ENCODE results near the gene CRYGN. TPM values are rescaled to one million over a fixed set of nuclear protein-coding genes. Genes with fewer than 3 reads are reported as not detected.
A peak's percentile ranks its signal among the peaks of the same experiment; 100 is the strongest.

Gene CRYGN
- total and polyA plus RNA-seq, 8 donors, result not detected

DNA sequence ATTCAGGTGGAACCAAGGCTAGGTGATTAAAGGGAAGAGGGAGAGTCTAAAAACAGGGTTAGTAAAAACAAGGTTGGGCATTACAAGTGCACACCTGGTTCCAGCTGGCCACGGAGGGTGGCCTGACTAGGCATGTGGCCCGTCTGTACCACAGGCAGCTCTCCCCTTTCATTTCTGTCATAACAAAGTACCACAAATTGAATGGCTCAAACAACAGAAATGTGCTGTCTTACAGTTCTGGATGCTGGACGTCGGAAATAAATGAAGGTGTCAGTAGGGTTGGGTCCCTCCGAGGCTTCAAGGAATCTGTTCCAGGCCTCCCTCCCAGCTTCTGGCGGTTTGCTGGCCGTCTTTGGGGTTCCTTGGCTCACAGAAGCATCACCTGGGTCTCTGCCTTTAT is 16.7 kb downstream of the CRYGN start:
- no peak for DNase-seq
- intact Hi-C loops (cut with DNase I; ENCODE audit: low total_unique reads), result no loop called here
- Histone ChIP-seq H3K36me3 (no peaks in the 10 kb centered on the region), H3K4me3 (no peak overlapping the region), H3K9me3 (peaks cover 0 to 27% (median 10%) of the 10 kb centered on the region in 4 donors), H3K27me3 (no peaks in the 10 kb centered on the region), H3K27ac (no peak overlapping the region), H3K4me1 (peaks cover under 1 to 28% (median 17%) of the 10 kb centered on the region in 4 donors)
- WGBS, 5 donors, result 71 to 80% (median 78%) methylated on average over 7 of the region's 7 CpGs
- TF ChIP-seq POLR2A (IDR thresholded peaks at IDR 0.05) (no peak), POLR2AphosphoS5 (IDR thresholded peaks at IDR 0.05) (no peak), EP300 (IDR thresholded peaks at IDR 0.05) (no peak)
- TF ChIP-seq, protein P1, sequence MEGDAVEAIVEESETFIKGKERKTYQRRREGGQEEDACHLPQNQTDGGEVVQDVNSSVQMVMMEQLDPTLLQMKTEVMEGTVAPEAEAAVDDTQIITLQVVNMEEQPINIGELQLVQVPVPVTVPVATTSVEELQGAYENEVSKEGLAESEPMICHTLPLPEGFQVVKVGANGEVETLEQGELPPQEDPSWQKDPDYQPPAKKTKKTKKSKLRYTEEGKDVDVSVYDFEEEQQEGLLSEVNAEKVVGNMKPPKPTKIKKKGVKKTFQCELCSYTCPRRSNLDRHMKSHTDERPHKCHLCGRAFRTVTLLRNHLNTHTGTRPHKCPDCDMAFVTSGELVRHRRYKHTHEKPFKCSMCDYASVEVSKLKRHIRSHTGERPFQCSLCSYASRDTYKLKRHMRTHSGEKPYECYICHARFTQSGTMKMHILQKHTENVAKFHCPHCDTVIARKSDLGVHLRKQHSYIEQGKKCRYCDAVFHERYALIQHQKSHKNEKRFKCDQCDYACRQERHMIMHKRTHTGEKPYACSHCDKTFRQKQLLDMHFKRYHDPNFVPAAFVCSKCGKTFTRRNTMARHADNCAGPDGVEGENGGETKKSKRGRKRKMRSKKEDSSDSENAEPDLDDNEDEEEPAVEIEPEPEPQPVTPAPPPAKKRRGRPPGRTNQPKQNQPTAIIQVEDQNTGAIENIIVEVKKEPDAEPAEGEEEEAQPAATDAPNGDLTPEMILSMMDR (IDR thresholded peaks at IDR 0.05), result no peak

DNA sequence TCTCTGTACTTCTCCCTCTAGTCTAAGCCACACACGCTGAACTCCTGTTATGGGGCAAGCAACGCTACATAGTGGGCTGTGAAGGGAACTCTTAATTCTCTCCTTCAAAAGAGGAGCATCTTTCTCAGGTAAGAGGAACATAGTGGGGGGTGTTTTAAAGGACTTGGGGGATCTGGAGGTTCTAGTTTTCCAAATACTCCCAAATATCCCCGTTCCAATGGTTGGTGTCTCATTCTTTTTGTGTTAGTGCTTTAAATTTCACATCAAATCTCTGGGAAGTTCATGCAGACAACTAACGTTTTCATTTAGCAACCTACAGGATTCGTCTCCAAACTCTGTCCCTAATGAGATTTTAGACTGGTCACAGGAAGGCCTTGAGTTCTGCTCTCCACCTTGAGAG is 17.7 kb downstream of the CRYGN start:
- no peak for DNase-seq

DNA sequence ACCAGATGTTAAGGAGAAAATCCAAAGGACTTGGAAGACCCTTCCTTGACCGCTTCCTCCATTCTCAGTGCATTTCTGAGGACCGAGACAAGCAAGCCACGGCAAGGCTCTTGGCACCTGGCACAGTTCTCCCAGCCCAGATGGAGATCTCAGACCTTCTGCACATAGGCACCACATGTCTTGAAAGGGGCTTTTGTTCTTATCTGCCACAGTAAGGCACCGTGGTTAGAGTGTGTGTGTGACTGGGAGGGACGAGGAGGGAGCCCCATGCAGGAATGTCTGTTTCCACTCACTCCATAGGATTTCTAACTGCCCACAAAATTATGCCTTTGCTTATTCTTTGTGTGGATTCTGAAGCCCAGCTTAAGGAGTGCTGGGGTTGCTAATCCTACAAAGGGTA is 19.8 kb downstream of the CRYGN start:
- DNase-seq, result no peak
- H3K36me3 ChIP-seq, result no peaks in the 10 kb centered on the region
- H3K4me1 ChIP-seq, result peaks cover 0 to 12% (median 0%) of the 10 kb centered on the region in 4 donors
- TF ChIP-seq EP300 (IDR thresholded peaks at IDR 0.05) (no peak), POLR2A (IDR thresholded peaks at IDR 0.05) (no peak), POLR2AphosphoS5 (IDR thresholded peaks at IDR 0.05) (no peak)
- TF ChIP-seq, protein P1 (IDR thresholded peaks at IDR 0.05), result no peak
- no peaks in the 10 kb centered on the region for H3K27me3 ChIP-seq
- H3K4me3 ChIP-seq, result no peak overlapping the region
- H3K27ac ChIP-seq, result no peak overlapping the region
- peaks cover 0 to 27% (median 10%) of the 10 kb centered on the region in 4 donors for H3K9me3 ChIP-seq
- 35 to 67% (median 55%) methylated on average over 5 of the region's 5 CpGs for WGBS, 5 donors
- intact Hi-C loops (cut with DNase I; ENCODE audit: low total_unique reads), result no loop called here

More for the DNA sequence above, 17.7 kb downstream of the CRYGN start:
- intact Hi-C loops (cut with DNase I; ENCODE audit: low total_unique reads), result no loop called here
- Histone ChIP-seq H3K4me1 (peaks cover 0 to 21% (median 10%) of the 10 kb centered on the region in 4 donors), H3K27me3 (no peaks in the 10 kb centered on the region), H3K4me3 (no peak overlapping the region), H3K36me3 (no peaks in the 10 kb centered on the region), H3K9me3 (peaks cover 0 to 27% (median 10%) of the 10 kb centered on the region in 4 donors), H3K27ac (no peak overlapping the region)
- TF ChIP-seq EP300 (IDR thresholded peaks at IDR 0.05), result no peak
- TF ChIP-seq POLR2A (IDR thresholded peaks at IDR 0.05), result no peak
- TF ChIP-seq, protein P1 (IDR thresholded peaks at IDR 0.05), result no peak
- no peak for TF ChIP-seq POLR2AphosphoS5 (IDR thresholded peaks at IDR 0.05)
- WGBS, 5 donors, result 79 to 86% (median 84%) methylated on average over 5 of the region's 5 CpGs

DNA sequence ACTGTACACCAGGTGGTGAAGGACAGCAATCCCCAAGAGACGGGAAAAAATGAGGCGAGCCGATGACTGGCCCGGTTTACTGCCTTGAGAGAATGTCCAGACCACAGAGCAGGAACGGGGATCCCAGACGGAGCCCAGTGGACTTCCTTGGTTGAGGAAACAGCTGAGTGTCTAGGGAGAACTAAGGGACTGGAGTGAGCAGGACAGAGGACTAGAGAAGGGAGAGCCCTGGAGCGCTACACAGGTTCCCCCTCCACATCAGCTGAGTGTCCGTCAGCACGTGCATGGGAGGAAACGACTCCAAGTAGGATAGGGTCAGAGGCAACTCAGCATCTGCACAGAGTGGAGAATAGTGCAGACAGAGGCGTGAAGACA is 23.0 kb downstream of the CRYGN start:
- intact Hi-C loops (cut with DNase I; ENCODE audit: low total_unique reads), result no loop called here
- Histone ChIP-seq H3K9me3 (peaks cover 0 to 19% (median 6%) of the 10 kb centered on the region in 4 donors), H3K27ac (peak overlapping the region in 2 of 5 donors; percentile 28 to 44), H3K36me3 (no peaks in the 10 kb centered on the region), H3K4me1 (peaks cover 0 to 12% (median 0%) of the 10 kb centered on the region in 4 donors), H3K27me3 (peaks cover 0 to 8% (median 0%) of the 10 kb centered on the region in 3 donors), H3K4me3 (no peak overlapping the region)
- WGBS, 5 donors, result 59 to 68% (median 60%) methylated on average over 11 of the region's 11 CpGs
- TF ChIP-seq POLR2AphosphoS5 (IDR thresholded peaks at IDR 0.05) (no peak), POLR2A (IDR thresholded peaks at IDR 0.05) (no peak), EP300 (IDR thresholded peaks at IDR 0.05) (no peak)
- TF ChIP-seq, protein P1 (IDR thresholded peaks at IDR 0.05), result no peak
- DNase-seq, result peak in 1 of 2 donors; percentile 48

Measured in stomach (tissue), 9 donors.